Endothelial cell of umbilical vein (primary cell): ENCODE data around the gene RECQL5.

Experiments used
- CTCF ChIP-seq, 2 donors: IDR thresholded peaks; 1 replicate in 1 of 2; 2 replicates in 1 of 2; pipeline ENCODE4 v1.5.1; 2011; ENCODE audit warnings: low read length in 2 of 2, mild to moderate bottlenecking in 2 of 2, moderate library complexity in 2 of 2, control low read depth in 1 of 2, inconsistent platforms in 1 of 2, low read depth in 1 of 2; ENCODE audit not compliant: insufficient read depth in 1 of 2; ENCODE audit errors: extremely low read depth in 1 of 2
- EZH2 ChIP-seq: IDR thresholded peaks from 2 replicates; pipeline ENCODE4 v1.6.1; 2012; ENCODE audit warnings: borderline replicate concordance, low read depth, mild to moderate bottlenecking, moderate library complexity, low read length, inconsistent platforms; ENCODE audit not compliant: severe bottlenecking
- FOS ChIP-seq: IDR thresholded peaks from 2 replicates; pipeline ENCODE4 v1.6.1; 2011; ENCODE audit warnings: mild to moderate bottlenecking, low read length, moderate library complexity, borderline replicate concordance; ENCODE audit not compliant: insufficient read depth
- GATA2 ChIP-seq: IDR thresholded peaks from 2 replicates; pipeline ENCODE4 v1.7.0; 2011; ENCODE audit warnings: low read depth, mild to moderate bottlenecking, moderate library complexity, mixed read lengths, low read length; ENCODE audit not compliant: insufficient read length, insufficient read depth
- JUN ChIP-seq: IDR thresholded peaks from 2 replicates; pipeline ENCODE4 v1.6.1; 2011; ENCODE audit warnings: borderline replicate concordance, low read depth; ENCODE audit not compliant: insufficient read length, insufficient read depth
- MAX ChIP-seq: IDR thresholded peaks from 2 replicates; pipeline ENCODE4 v1.6.1; 2011; ENCODE audit not compliant: insufficient read depth, insufficient read length
- MYC ChIP-seq: IDR thresholded peaks from one replicate; pipeline ENCODE4 v1.6.1; 2011; ENCODE audit warnings: mild to moderate bottlenecking, low read depth, low read length
- POLR2A ChIP-seq: IDR thresholded peaks from 2 replicates; pipeline ENCODE4 v1.6.1; 2012; ENCODE audit warnings: low read depth, mild to moderate bottlenecking, control low read depth, low read length
- POLR2AphosphoS5 ChIP-seq: IDR thresholded peaks from 2 replicates; pipeline ENCODE4 v1.6.1; 2012; ENCODE audit warnings: low read depth, mild to moderate bottlenecking, control low read depth, low read length, moderate library complexity; ENCODE audit not compliant: insufficient read depth

- TF ChIP-seq CTCF (IDR thresholded peaks at IDR 0.05; ENCODE audit: extremely low read depth in 1 of 2, insufficient read depth in 1 of 2, low read depth in 1 of 2, low read length in 2 of 2) (no peak), POLR2A (peak; percentile 31), EZH2 (no peak), POLR2AphosphoS5 (peak; percentile 54), MAX (peak; percentile 42), FOS (peak; percentile 61), JUN (no peak), GATA2 (no peak), MYC (no peak)
These were observed at the start of gene RECQL5, which contains the start of gene SAP30BP for GRCh38 chr17:75666959-75667790.
